ENCODE data around the gene PPM1E. TPM values are rescaled to one million over a fixed set of nuclear protein-coding genes. Genes with fewer than 3 reads are reported as not detected.

PPM1E gene
- total RNA-seq, 4 donors from 2014 or later: 0.24 to 3.0 TPM; not detected in 2

GRCh38 chr17:58976541-58976940, 220.9 kb downstream of the PPM1E start:
- Histone ChIP-seq H3K4me3 (no peak overlapping the region), H3K9me3 (no peaks in the 10 kb centered on the region), H3K4me1 (no peaks in the 10 kb centered on the region), H3K27ac (no peak overlapping the region), H3K36me3 (no peaks in the 10 kb centered on the region), H3K27me3 (no peaks in the 10 kb centered on the region)
- DNase-seq: no peak
- no peak for TF ChIP-seq POLR2A (IDR thresholded peaks at IDR 0.05)
- TF ChIP-seq, protein P1, sequence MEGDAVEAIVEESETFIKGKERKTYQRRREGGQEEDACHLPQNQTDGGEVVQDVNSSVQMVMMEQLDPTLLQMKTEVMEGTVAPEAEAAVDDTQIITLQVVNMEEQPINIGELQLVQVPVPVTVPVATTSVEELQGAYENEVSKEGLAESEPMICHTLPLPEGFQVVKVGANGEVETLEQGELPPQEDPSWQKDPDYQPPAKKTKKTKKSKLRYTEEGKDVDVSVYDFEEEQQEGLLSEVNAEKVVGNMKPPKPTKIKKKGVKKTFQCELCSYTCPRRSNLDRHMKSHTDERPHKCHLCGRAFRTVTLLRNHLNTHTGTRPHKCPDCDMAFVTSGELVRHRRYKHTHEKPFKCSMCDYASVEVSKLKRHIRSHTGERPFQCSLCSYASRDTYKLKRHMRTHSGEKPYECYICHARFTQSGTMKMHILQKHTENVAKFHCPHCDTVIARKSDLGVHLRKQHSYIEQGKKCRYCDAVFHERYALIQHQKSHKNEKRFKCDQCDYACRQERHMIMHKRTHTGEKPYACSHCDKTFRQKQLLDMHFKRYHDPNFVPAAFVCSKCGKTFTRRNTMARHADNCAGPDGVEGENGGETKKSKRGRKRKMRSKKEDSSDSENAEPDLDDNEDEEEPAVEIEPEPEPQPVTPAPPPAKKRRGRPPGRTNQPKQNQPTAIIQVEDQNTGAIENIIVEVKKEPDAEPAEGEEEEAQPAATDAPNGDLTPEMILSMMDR (IDR thresholded peaks at IDR 0.05): no peak
- intact Hi-C loops (cut with DNase I; ENCODE audit: low total_unique reads): no loop called here

- intact Hi-C loops (cut with DNase I; ENCODE audit: low total_unique reads): no loop called here
- Histone ChIP-seq H3K27me3 (no peaks in the 10 kb centered on the region), H3K27ac (no peak overlapping the region), H3K4me1 (no peaks in the 10 kb centered on the region), H3K9me3 (no peaks in the 10 kb centered on the region), H3K36me3 (no peaks in the 10 kb centered on the region), H3K4me3 (no peak overlapping the region)
- TF ChIP-seq, protein P1 (IDR thresholded peaks at IDR 0.05): no peak
- TF ChIP-seq POLR2A (IDR thresholded peaks at IDR 0.05): no peak
- DNase-seq: no peak
Measured at GRCh38 chr17:58980706-58981481, 225.2 kb downstream of the PPM1E start.

DNA sequence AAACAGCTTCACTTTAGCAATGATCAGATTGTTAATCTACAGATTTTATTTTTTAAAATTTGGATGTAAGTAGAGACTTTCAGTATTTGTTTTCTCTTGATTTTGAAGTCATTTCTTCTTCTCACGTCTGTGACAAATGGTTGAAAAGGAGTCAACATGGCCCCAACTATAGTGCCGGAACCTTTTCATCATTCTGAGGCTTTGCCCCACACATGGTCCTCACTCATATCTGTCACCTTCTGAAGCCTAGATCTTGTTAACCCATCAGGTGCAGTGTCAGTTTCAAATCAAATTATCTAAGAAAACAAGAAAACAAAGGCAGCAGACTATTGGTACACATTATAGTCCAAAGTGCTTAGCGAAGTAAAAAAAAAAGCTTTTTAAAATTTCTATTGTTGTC, 227.0 kb downstream of the PPM1E start:
- Histone ChIP-seq H3K27me3 (no peaks in the 10 kb centered on the region), H3K4me3 (no peak overlapping the region), H3K36me3 (no peaks in the 10 kb centered on the region), H3K4me1 (no peaks in the 10 kb centered on the region), H3K27ac (no peak overlapping the region), H3K9me3 (no peaks in the 10 kb centered on the region)
- TF ChIP-seq, protein P1 (IDR thresholded peaks at IDR 0.05): no peak
- TF ChIP-seq POLR2A (IDR thresholded peaks at IDR 0.05): no peak
- intact Hi-C loops (cut with DNase I; ENCODE audit: low total_unique reads): no loop called here
- no peak for DNase-seq

DNA sequence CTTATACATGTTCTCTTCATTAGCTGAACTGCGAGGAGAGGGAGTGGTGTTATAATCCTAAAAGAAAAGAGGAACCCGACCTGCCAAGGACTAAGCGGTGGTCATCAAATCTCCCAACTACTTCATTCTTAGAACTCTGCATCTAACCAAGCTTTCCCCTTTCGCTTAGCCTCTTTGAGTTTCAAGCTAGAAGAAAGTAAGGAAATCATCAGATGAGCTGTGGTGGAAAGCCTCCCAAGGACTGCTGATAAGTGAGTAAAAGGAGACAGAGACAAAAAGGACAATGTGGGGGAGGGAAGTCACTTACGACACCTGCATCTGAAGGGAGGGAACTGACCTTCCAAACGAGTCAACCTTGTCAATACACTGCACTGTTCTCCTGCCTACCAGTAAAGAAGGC, 229.7 kb downstream of the PPM1E start:
- intact Hi-C loops (cut with DNase I; ENCODE audit: low total_unique reads): no loop called here
- DNase-seq: no peak
- TF ChIP-seq POLR2A (IDR thresholded peaks at IDR 0.05): no peak
- TF ChIP-seq, protein P1 (IDR thresholded peaks at IDR 0.05): no peak
- H3K27me3 ChIP-seq: no peaks in the 10 kb centered on the region
- H3K9me3 ChIP-seq: no peaks in the 10 kb centered on the region
- H3K4me1 ChIP-seq: no peaks in the 10 kb centered on the region
- H3K4me3 ChIP-seq: no peak overlapping the region
- no peak overlapping the region for H3K27ac ChIP-seq
- H3K36me3 ChIP-seq: no peaks in the 10 kb centered on the region

DNA sequence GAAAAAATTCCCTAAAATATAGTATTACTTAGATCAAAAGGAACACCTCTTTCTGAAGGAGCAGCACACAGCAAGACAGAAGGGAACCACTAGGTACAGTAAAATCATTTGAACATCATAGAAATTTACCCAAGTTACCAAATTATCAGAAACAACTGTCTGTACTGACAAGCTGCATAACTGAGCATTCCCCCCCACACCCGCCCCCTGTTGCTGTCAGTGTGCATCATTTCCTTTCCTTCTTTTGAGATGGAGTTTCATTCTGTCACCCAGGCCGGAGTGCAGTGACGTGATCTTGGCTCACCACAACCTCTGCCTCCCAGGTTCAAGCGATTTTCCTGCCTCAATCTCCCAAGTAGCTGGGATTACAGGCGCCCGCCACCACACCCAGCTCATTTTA, 230.3 kb downstream of the PPM1E start:
- no peaks in the 10 kb centered on the region for H3K27me3 ChIP-seq
- TF ChIP-seq, protein P1 (IDR thresholded peaks at IDR 0.05): no peak
- no peak for TF ChIP-seq POLR2A (IDR thresholded peaks at IDR 0.05)
- H3K4me1 ChIP-seq: no peaks in the 10 kb centered on the region
- H3K9me3 ChIP-seq: no peaks in the 10 kb centered on the region
- DNase-seq: no peak
- intact Hi-C loops (cut with DNase I; ENCODE audit: low total_unique reads): no loop called here
- no peaks in the 10 kb centered on the region for H3K36me3 ChIP-seq
- no peak overlapping the region for H3K4me3 ChIP-seq
- H3K27ac ChIP-seq: no peak overlapping the region
